HEK293 (cell line): Measurements from ENCODE around the gene CA9.

Experiments used
- CTCF ChIA-PET: fragments of 350-600 bp; formaldehyde crosslinking; extraction: SDS; loops from one replicate; lab custom pipeline; 2021; ENCODE audit warnings: antibody characterized with exemption; lab: Yijun Ruan, JAX
- POLR2A ChIA-PET: fragments of 300-600 bp; formaldehyde crosslinking; extraction: SDS; loops from one replicate; lab custom pipeline; 2020; ENCODE audit warnings: antibody characterized with exemption, inconsistent platforms; lab: Yijun Ruan, JAX
- H3K27ac ChIP-seq: fragments of 200-500 bp; sonication (Bioruptor generic); 2 replicates; pipeline ENCODE4 v1.5.1; 2014; ENCODE audit warnings: low read depth, low read length, control low read depth, inconsistent platforms; ENCODE audit errors: extremely low read depth
- H3K36me3 ChIP-seq, 2 experiments: fragments of 200-500 bp in 1 of 2; sonication (Bioruptor generic) in 1 of 2; 1 replicate in 1 of 2; 2 replicates in 1 of 2; pipeline ENCODE4 v1.5.1; 2014 to 2017; ENCODE audit warnings: inconsistent platforms in 2 of 2, low read length in 2 of 2; ENCODE audit not compliant: control insufficient read depth in 2 of 2, insufficient read depth in 1 of 2
- H3K4me1 ChIP-seq: fragments of 200-500 bp; sonication (Bioruptor generic); 2 replicates; pipeline ENCODE4 v1.5.1; 2014; ENCODE audit warnings: mild to moderate bottlenecking, low read length, inconsistent platforms; ENCODE audit not compliant: control insufficient read depth, insufficient read depth
- H3K4me3 ChIP-seq: 2 replicates; pipeline ENCODE4 v1.5.1; 2011; ENCODE audit warnings: low read depth, mild to moderate bottlenecking, control low read depth, low read length, moderate library complexity
- H3K9me3 ChIP-seq: fragments of 200-500 bp; sonication (Bioruptor generic); 2 replicates; pipeline ENCODE4 v1.5.1; 2014; ENCODE audit warnings: low read depth, low read length, inconsistent platforms; ENCODE audit not compliant: control insufficient read depth, insufficient read depth
- KLF17 ChIP-seq: fragments of 450-650 bp; formaldehyde crosslinking; IDR thresholded peaks from 2 replicates; pipeline ENCODE4 v1.5.1; 2016; ENCODE audit warnings: missing biosample characterization, missing genetic modification characterization
- PRDM1 ChIP-seq: fragments of 450-650 bp; formaldehyde crosslinking; IDR thresholded peaks from 2 replicates; pipeline ENCODE4; 2016; ENCODE audit warnings: missing biosample characterization, missing genetic modification characterization
- PRDM6 ChIP-seq: fragments of 450-650 bp; formaldehyde crosslinking; IDR thresholded peaks from 2 replicates; pipeline ENCODE4 v1.5.1; 2017; ENCODE audit warnings: missing biosample characterization, missing genetic modification characterization
- SCRT2 ChIP-seq: fragments of 450-650 bp; formaldehyde crosslinking; IDR thresholded peaks from 2 replicates; pipeline ENCODE4 v1.5.1; 2016; ENCODE audit warnings: missing biosample characterization, missing genetic modification characterization
- TCF7L2 ChIP-seq: IDR thresholded peaks from 2 replicates; pipeline ENCODE4 v1.6.1; 2011; ENCODE audit warnings: low read depth, mild to moderate bottlenecking, inconsistent platforms, low read length, moderate library complexity, borderline replicate concordance
- YY1 ChIP-seq: fragments of 450-650 bp; formaldehyde crosslinking; IDR thresholded peaks from 2 replicates; pipeline ENCODE4 v1.5.1; 2018; ENCODE audit warnings: missing biosample characterization, missing genetic modification characterization
- ZNF18 ChIP-seq: fragments of 450-650 bp; formaldehyde crosslinking; IDR thresholded peaks from 2 replicates; pipeline ENCODE4 v1.5.1; 2016; ENCODE audit warnings: missing biosample characterization, missing genetic modification characterization
- ZNF223 ChIP-seq: fragments of 450-650 bp; formaldehyde crosslinking; IDR thresholded peaks from 2 replicates; pipeline ENCODE4 v1.5.1; 2016; ENCODE audit warnings: missing biosample characterization, missing genetic modification characterization
- ZNF366 ChIP-seq: fragments of 450-650 bp; formaldehyde crosslinking; conservative IDR thresholded peaks from 2 replicates; pipeline ENCODE4 v1.5.1; 2016; ENCODE audit warnings: missing biosample characterization, missing genetic modification characterization
- ZNF394 ChIP-seq: fragments of 450-650 bp; formaldehyde crosslinking; IDR thresholded peaks from 2 replicates; pipeline ENCODE4 v1.5.1; 2016; ENCODE audit warnings: missing biosample characterization, missing genetic modification characterization, mild to moderate bottlenecking, moderate library complexity, borderline replicate concordance
- ZNF404 ChIP-seq: fragments of 450-650 bp; formaldehyde crosslinking; IDR thresholded peaks from 2 replicates; pipeline ENCODE4 v1.5.1; 2017; ENCODE audit warnings: missing biosample characterization, missing genetic modification characterization
- ZNF473 ChIP-seq: fragments of 450-650 bp; formaldehyde crosslinking; IDR thresholded peaks from 2 replicates; pipeline ENCODE4 v1.5.1; 2017; ENCODE audit warnings: missing biosample characterization, missing genetic modification characterization
- ZNF621 ChIP-seq: fragments of 450-650 bp; formaldehyde crosslinking; IDR thresholded peaks from 2 replicates; pipeline ENCODE4 v1.5.1; 2017; ENCODE audit warnings: missing biosample characterization, missing genetic modification characterization
- ZNF626 ChIP-seq: fragments of 450-650 bp; sonication (Bioruptor Pico); formaldehyde crosslinking; IDR thresholded peaks from 2 replicates; pipeline ENCODE4 v1.5.1; 2018; ENCODE audit warnings: missing biosample characterization, missing genetic modification characterization, inconsistent platforms
- ZNF843 ChIP-seq: fragments of 450-650 bp; formaldehyde crosslinking; IDR thresholded peaks from 2 replicates; pipeline ENCODE4 v1.5.1; 2016; ENCODE audit warnings: missing biosample characterization, missing genetic modification characterization
- ZSCAN30 ChIP-seq: fragments of 450-650 bp; IDR thresholded peaks from 2 replicates; pipeline ENCODE4 v1.5.1; 2018; ENCODE audit warnings: missing biosample characterization, mild to moderate bottlenecking, missing genetic modification characterization, moderate library complexity
- ZSCAN4 ChIP-seq: fragments of 450-650 bp; formaldehyde crosslinking; IDR thresholded peaks from 2 replicates; pipeline ENCODE4 v1.5.1; 2017; ENCODE audit warnings: missing biosample characterization, missing genetic modification characterization
- ZXDB ChIP-seq: fragments of 450-650 bp; formaldehyde crosslinking; IDR thresholded peaks from 2 replicates; pipeline ENCODE4 v1.5.1; 2016; ENCODE audit warnings: missing biosample characterization, missing genetic modification characterization
- TF ChIP-seq, protein P1 (sequence below): fragments of 450-650 bp; formaldehyde crosslinking; conservative IDR thresholded peaks from 2 replicates; pipeline ENCODE4 v1.5.1; 2016; ENCODE audit warnings: low read depth, missing biosample characterization, missing genetic modification characterization
- TF ChIP-seq, protein P2 (sequence below): fragments of 450-650 bp; formaldehyde crosslinking; IDR thresholded peaks from 2 replicates; pipeline ENCODE4 v1.5.1; 2016; ENCODE audit warnings: missing biosample characterization, missing genetic modification characterization

The CA9 gene

GRCh38 chr9:35713578-35713977 lies 39.9 kb downstream of the CA9 start:
- ChIA-PET CTCF (interaction anchor here (0.6 to 6.4 kb wide), 7 partner anchors 17 to 198 kb away, joined by 3 to 47 read pairs (median 4); no protein-coding TSS in a partner anchor), POLR2A (interaction anchor here (1.1 to 1.4 kb wide), 2 partner anchors 19 to 22 kb away, joined by 3 to 6 read pairs; no protein-coding TSS in a partner anchor)
- TF ChIP-seq PRDM1 = peak; percentile 71
- TF ChIP-seq, protein P1, sequence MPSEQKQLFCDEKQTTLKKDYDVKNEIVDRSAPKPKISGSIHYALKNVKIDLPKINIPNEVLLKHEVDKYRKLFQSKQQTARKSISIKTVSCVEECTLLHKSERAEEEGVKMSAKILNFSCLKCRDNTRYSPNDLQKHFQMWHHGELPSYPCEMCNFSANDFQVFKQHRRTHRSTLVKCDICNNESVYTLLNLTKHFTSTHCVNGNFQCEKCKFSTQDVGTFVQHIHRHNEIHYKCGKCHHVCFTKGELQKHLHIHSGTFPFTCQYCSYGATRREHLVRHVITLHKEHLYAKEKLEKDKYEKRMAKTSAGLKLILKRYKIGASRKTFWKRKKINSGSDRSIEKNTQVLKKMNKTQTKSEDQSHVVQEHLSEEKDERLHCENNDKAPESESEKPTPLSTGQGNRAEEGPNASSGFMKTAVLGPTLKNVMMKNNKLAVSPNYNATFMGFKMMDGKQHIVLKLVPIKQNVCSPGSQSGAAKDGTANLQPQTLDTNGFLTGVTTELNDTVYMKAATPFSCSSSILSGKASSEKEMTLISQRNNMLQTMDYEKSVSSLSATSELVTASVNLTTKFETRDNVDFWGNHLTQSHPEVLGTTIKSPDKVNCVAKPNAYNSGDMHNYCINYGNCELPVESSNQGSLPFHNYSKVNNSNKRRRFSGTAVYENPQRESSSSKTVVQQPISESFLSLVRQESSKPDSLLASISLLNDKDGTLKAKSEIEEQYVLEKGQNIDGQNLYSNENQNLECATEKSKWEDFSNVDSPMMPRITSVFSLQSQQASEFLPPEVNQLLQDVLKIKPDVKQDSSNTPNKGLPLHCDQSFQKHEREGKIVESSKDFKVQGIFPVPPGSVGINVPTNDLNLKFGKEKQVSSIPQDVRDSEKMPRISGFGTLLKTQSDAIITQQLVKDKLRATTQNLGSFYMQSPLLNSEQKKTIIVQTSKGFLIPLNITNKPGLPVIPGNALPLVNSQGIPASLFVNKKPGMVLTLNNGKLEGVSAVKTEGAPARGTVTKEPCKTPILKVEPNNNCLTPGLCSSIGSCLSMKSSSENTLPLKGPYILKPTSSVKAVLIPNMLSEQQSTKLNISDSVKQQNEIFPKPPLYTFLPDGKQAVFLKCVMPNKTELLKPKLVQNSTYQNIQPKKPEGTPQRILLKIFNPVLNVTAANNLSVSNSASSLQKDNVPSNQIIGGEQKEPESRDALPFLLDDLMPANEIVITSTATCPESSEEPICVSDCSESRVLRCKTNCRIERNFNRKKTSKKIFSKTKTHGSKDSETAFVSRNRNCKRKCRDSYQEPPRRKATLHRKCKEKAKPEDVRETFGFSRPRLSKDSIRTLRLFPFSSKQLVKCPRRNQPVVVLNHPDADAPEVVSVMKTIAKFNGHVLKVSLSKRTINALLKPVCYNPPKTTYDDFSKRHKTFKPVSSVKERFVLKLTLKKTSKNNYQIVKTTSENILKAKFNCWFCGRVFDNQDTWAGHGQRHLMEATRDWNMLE (tag by site-specific recombination) = no peak
- TF ChIP-seq ZNF223 (tag by site-specific recombination) = no peak
- TF ChIP-seq ZSCAN30 (tag by site-specific recombination) = no peak
- peak; percentile 88 for TF ChIP-seq ZNF366
- Histone ChIP-seq H3K9me3 (no peaks in the 10 kb centered on the region), H3K27ac (no peak overlapping the region), H3K36me3 (peaks cover 18 to 91% of the 10 kb centered on the region in 2 experiments), H3K4me3 (no peak overlapping the region), H3K4me1 (no peaks in the 10 kb centered on the region)

DNA sequence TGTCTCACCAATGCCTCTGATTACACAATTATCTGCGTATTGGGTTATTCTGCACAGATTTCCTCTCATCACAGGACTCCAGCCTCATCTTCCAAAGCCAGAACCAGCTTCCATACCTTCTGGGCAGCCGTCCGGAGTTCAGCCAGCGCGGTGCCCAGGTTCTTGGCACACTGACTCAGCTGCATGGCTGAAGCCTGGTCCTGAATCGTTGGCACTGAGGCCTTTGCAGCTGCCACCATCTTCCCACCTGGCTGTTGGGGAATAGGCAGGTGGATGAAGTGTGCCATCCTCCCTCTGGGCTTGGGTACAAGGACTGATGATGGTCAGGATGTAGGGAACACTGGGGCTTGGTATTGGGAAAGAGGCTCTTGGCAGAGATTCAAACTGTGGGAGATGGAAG lies 40.4 kb downstream of the CA9 start:
- Histone ChIP-seq H3K4me3 (no peak overlapping the region), H3K4me1 (no peaks in the 10 kb centered on the region), H3K9me3 (no peaks in the 10 kb centered on the region), H3K27ac (no peak overlapping the region), H3K36me3 (peaks cover 13 to 91% of the 10 kb centered on the region in 2 experiments)
- TF ChIP-seq ZNF843 (no peak), ZXDB (no peak), ZNF404 (tag by site-specific recombination) (no peak), ZNF621 (tag by site-specific recombination) (no peak), YY1 (tag by site-specific recombination) (no peak), SCRT2 (tag by site-specific recombination) (no peak), ZNF473 (tag by site-specific recombination) (no peak), KLF17 (tag by site-specific recombination) (no peak), ZNF18 (no peak), ZNF394 (tag by site-specific recombination) (no peak), TCF7L2 (no peak), ZNF626 (tag by site-specific recombination) (no peak), ZSCAN4 (tag by site-specific recombination) (no peak), PRDM6 (no peak)
- TF ChIP-seq, protein P2, sequence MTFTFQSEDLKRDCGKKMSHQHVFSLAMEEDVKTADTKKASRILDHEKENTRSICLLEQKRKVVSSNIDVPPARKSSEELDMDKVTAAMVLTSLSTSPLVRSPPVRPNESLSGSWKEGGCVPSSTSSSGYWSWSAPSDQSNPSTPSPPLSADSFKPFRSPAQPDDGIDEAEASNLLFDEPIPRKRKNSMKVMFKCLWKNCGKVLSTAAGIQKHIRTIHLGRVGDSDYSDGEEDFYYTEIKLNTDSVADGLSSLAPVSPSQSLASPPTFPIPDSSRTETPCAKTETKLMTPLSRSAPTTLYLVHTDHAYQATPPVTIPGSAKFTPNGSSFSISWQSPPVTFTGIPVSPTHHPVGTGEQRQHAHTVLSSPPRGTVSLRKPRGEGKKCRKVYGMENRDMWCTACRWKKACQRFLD (tag by site-specific recombination) = no peak
- POLR2A ChIA-PET = interaction anchor here (1.2 to 1.4 kb wide), 2 partner anchors 19 to 27 kb away, joined by 3 read pairs; no protein-coding TSS in a partner anchor
- CTCF ChIA-PET = interaction anchor here (0.6 to 2.7 kb wide), 5 partner anchors 18 to 197 kb away, joined by 3 to 13 read pairs (median 3); no protein-coding TSS in a partner anchor
